HEK293 (cell line): ENCODE results near the gene TVP23C.

Source experiments
- GFI1B ChIP-seq: fragments of 450-650 bp; formaldehyde crosslinking; IDR thresholded peaks from 2 replicates; pipeline ENCODE4 v1.5.1; 2016; ENCODE audit warnings: missing biosample characterization, missing genetic modification characterization
- SETDB1 ChIP-seq: IDR thresholded peaks from one replicate; pipeline ENCODE4 v1.6.1; 2017; ENCODE audit warnings: mild to moderate bottlenecking, low read length, moderate library complexity, mixed read lengths; ENCODE audit not compliant: insufficient read length
- SP2 ChIP-seq: fragments of 450-650 bp; formaldehyde crosslinking; IDR thresholded peaks from 2 replicates; pipeline ENCODE4 v1.5.1; 2016; ENCODE audit warnings: missing biosample characterization, missing genetic modification characterization
- ZBTB26 ChIP-seq: fragments of 450-650 bp; formaldehyde crosslinking; optimal IDR thresholded peaks from 2 replicates; pipeline ENCODE3; 2016; ENCODE audit warnings: missing biosample characterization, mild to moderate bottlenecking, missing genetic modification characterization
- ZNF350 ChIP-seq: fragments of 450-650 bp; formaldehyde crosslinking; IDR thresholded peaks from 2 replicates; pipeline ENCODE4 v1.5.0; 2017; ENCODE audit warnings: missing biosample characterization, mild to moderate bottlenecking, missing genetic modification characterization
- ZNF549 ChIP-seq: fragments of 450-650 bp; IDR thresholded peaks from 2 replicates; pipeline ENCODE4 v1.5.1; 2018; ENCODE audit warnings: missing biosample characterization, missing genetic modification characterization, mild to moderate bottlenecking, inconsistent platforms, moderate library complexity
- TF ChIP-seq, protein P1 (sequence below): fragments of 450-650 bp; formaldehyde crosslinking; IDR thresholded peaks from 2 replicates; pipeline ENCODE4 v1.5.1; 2016; ENCODE audit warnings: missing biosample characterization, missing genetic modification characterization
- TF ChIP-seq, protein P2 (sequence below): fragments of 450-650 bp; formaldehyde crosslinking; IDR thresholded peaks from 2 replicates; pipeline ENCODE4 v1.5.1; 2016; ENCODE audit warnings: missing biosample characterization, missing genetic modification characterization

- no peak for TF ChIP-seq ZBTB26
- TF ChIP-seq ZNF549, result no peak
- no peak for TF ChIP-seq SETDB1
- no peak for TF ChIP-seq GFI1B (tag by site-specific recombination)
- TF ChIP-seq, protein P1, sequence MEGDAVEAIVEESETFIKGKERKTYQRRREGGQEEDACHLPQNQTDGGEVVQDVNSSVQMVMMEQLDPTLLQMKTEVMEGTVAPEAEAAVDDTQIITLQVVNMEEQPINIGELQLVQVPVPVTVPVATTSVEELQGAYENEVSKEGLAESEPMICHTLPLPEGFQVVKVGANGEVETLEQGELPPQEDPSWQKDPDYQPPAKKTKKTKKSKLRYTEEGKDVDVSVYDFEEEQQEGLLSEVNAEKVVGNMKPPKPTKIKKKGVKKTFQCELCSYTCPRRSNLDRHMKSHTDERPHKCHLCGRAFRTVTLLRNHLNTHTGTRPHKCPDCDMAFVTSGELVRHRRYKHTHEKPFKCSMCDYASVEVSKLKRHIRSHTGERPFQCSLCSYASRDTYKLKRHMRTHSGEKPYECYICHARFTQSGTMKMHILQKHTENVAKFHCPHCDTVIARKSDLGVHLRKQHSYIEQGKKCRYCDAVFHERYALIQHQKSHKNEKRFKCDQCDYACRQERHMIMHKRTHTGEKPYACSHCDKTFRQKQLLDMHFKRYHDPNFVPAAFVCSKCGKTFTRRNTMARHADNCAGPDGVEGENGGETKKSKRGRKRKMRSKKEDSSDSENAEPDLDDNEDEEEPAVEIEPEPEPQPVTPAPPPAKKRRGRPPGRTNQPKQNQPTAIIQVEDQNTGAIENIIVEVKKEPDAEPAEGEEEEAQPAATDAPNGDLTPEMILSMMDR, result no peak
- TF ChIP-seq ZNF350, result no peak
- TF ChIP-seq SP2 (tag by site-specific recombination), result no peak
- TF ChIP-seq, protein P2, sequence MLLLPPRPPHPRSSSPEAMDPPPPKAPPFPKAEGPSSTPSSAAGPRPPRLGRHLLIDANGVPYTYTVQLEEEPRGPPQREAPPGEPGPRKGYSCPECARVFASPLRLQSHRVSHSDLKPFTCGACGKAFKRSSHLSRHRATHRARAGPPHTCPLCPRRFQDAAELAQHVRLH, result no peak
Measured at GRCh38 chr17:15492186-15492585, 71.1 kb downstream of the TVP23C start.
